B cell (primary cell): ENCODE measurements around the gene UNC119B.

Experiments used
- CTCF ChIP-seq: fragments of 200-600 bp; IDR thresholded peaks from one replicate; pipeline ENCODE4 v1.8.0; 2022; ENCODE audit warnings: antibody characterized with exemption, mild to moderate bottlenecking
- EZH2 ChIP-seq: IDR thresholded peaks from 2 replicates; pipeline ENCODE4 v1.6.1; 2012; ENCODE audit warnings: borderline replicate concordance, low read depth, mild to moderate bottlenecking, moderate library complexity, low read length; ENCODE audit not compliant: insufficient read depth, poor library complexity, severe bottlenecking

- TF ChIP-seq CTCF (no peak), EZH2 (no peak)
Measured at GRCh38 chr12:120750806-120751205, 40.5 kb downstream of the UNC119B start.
